K562 (cell line): Measurements from ENCODE around the gene AKT3. TPM values are rescaled to one million over a fixed set of nuclear protein-coding genes. Genes with fewer than 3 reads are reported as not detected.

Source experiments
- ATAC-seq: fragments of 200-7000 bp; cut with Tn5 transposase; 3 replicates; pipeline ENCODE4 v1.9.1; 2020; ENCODE audit warnings: moderate library complexity
- BruUV-seq: library from RNA; stranded (reverse); fragments of 400-500 nt; replicated peaks from 2 replicates; lab custom pipeline; 2021; lab: Mats Ljungman, UMichigan
- CTCF ChIA-PET: fragments of 300-600 bp; formaldehyde crosslinking; extraction: SDS; loops from one replicate; lab custom pipeline; 2021; ENCODE audit warnings: low intra/inter-chr PET ratio; lab: Yijun Ruan, JAX
- POLR2A ChIA-PET: fragments of 300-600, 350-650 bp; sonication (Branson Sonifier 250); formaldehyde crosslinking; extraction: SDS; loops from one replicate; lab custom pipeline; 2021; ENCODE audit warnings: antibody characterized with exemption, inconsistent platforms; lab: Yijun Ruan, JAX
- DNase-seq, 4 experiments: peaks; one replicate each; pipeline versions ENCODE4 v3.0.0 to v3.0.0-alpha.2; 2011 to 2018; ENCODE audit warnings: low spot score in 3 of 4, mixed read lengths in 3 of 4; ENCODE audit errors: extremely low read depth in 1 of 4
- FAIRE-seq: peaks from 2 replicates; lab custom pipeline; 2011; peaks lifted over from hg19 to GRCh38; lab: Jason Lieb, UNC
- H2AFZ ChIP-seq: 2 replicates; pipeline ENCODE4 v1.6.0; 2011; ENCODE audit warnings: low read depth, low read length, control low read depth, inconsistent platforms
- H3K27ac ChIP-seq: fragments of 200-600 bp; 3 replicates; pipeline ENCODE4 v1.8.0; 2011; ENCODE audit warnings: low read depth, mild to moderate bottlenecking, control low read depth, inconsistent platforms, low read length, moderate library complexity, mixed read lengths; ENCODE audit errors: extremely low read depth
- H3K27me3 ChIP-seq, 2 experiments: fragments of 300-600 bp in 1 of 2; 2 replicates in 1 of 2; 3 replicates in 1 of 2; pipeline versions ENCODE4 v1.6.0 to v1.8.0; 2011; ENCODE audit warnings: inconsistent platforms in 2 of 2, low read length in 2 of 2, mild to moderate bottlenecking in 1 of 2, mixed read lengths in 1 of 2, moderate library complexity in 1 of 2; ENCODE audit not compliant: control insufficient read depth in 2 of 2, insufficient read depth in 2 of 2
- H3K36me3 ChIP-seq: fragments of 300-600 bp; 3 replicates; pipeline ENCODE4 v1.8.0; 2011; ENCODE audit warnings: mild to moderate bottlenecking, low read length, inconsistent platforms; ENCODE audit not compliant: control insufficient read depth, insufficient read depth
- H3K4me1 ChIP-seq, 2 experiments: fragments of 200-600 bp in 1 of 2; replicated peaks in 1 of 2; 2 replicates in 1 of 2; 3 replicates in 1 of 2; pipeline versions ENCODE4 v1.5.1 to v1.8.0; 2011; ENCODE audit warnings: inconsistent platforms in 2 of 2, low read length in 2 of 2, mild to moderate bottlenecking in 1 of 2, mixed read lengths in 1 of 2, moderate library complexity in 1 of 2; ENCODE audit not compliant: control insufficient read depth in 2 of 2, insufficient read depth in 2 of 2
- H3K4me2 ChIP-seq: 2 replicates; pipeline ENCODE4 v1.6.1; 2011; ENCODE audit warnings: low read length, control low read depth, inconsistent platforms, mixed read lengths; ENCODE audit not compliant: insufficient read depth
- H3K4me3 ChIP-seq: fragments of 200-600 bp; sonication (generic), shearing (Covaris generic); 2 replicates; pipeline ENCODE4 v1.5.1; 2016; ENCODE audit warnings: control low read depth, inconsistent platforms
- H3K79me2 ChIP-seq: fragments of 200-600 bp; 3 replicates; pipeline ENCODE4 v1.8.0; 2011; ENCODE audit warnings: low read length, inconsistent platforms; ENCODE audit not compliant: control insufficient read depth, insufficient read depth
- H3K9ac ChIP-seq, 2 experiments: 2 replicates each; pipeline versions ENCODE4 v1.6.0 to v1.6.1; 2011; ENCODE audit warnings: low read depth in 2 of 2, low read length in 2 of 2, control low read depth in 1 of 2, inconsistent platforms in 1 of 2, mild to moderate bottlenecking in 1 of 2, mixed read lengths in 1 of 2; ENCODE audit not compliant: insufficient read depth in 1 of 2
- H3K9me1 ChIP-seq: one replicate; pipeline ENCODE4 v1.6.0; 2011; ENCODE audit warnings: inconsistent platforms, mild to moderate bottlenecking, low read length, moderate library complexity; ENCODE audit not compliant: control insufficient read depth, insufficient read depth
- H3K9me3 ChIP-seq: replicated peaks from 2 replicates; pipeline ENCODE4 v1.5.1; 2011; ENCODE audit warnings: low read depth, low read length, inconsistent platforms; ENCODE audit not compliant: control insufficient read depth, insufficient read depth
- H4K20me1 ChIP-seq: replicated peaks from 2 replicates; pipeline ENCODE4 v1.6.1; 2011; ENCODE audit warnings: low read length, inconsistent platforms, mixed read lengths; ENCODE audit not compliant: control insufficient read depth, insufficient read depth
- CHD4 ChIP-seq: fragments of 200-600 bp; sonication (generic); IDR thresholded peaks from 3 replicates; pipeline ENCODE4 v1.6.1; 2012; ENCODE audit warnings: low read depth, mild to moderate bottlenecking, mixed read lengths, low read length, inconsistent platforms; ENCODE audit not compliant: insufficient read depth, insufficient replicate concordance, poor library complexity, severe bottlenecking
- KDM1A ChIP-seq, 2 experiments: fragments of 450-650 bp; IDR thresholded peaks; 2 replicates each; pipeline ENCODE4 v1.6.1; 2016; ENCODE audit warnings: mild to moderate bottlenecking in 2 of 2
- NCOA4 ChIP-seq: fragments of 450-650 bp; IDR thresholded peaks from 2 replicates; pipeline ENCODE4 v1.6.1; 2018; ENCODE audit warnings: mild to moderate bottlenecking; ENCODE audit not compliant: partially characterized antibody
- NR3C1 ChIP-seq: sonication (generic); formaldehyde crosslinking; IDR thresholded peaks from 2 replicates; pipeline ENCODE4 v1.8.1; 2022; ENCODE audit warnings: missing genetic modification reagents
- SAFB ChIP-seq: fragments of 200-400 bp; formaldehyde crosslinking; IDR thresholded peaks from 2 replicates; pipeline ENCODE4 v1.6.1; 2017; ENCODE audit warnings: low read depth, low read length, borderline replicate concordance
- SMARCB1 ChIP-seq: IDR thresholded peaks from 2 replicates; pipeline ENCODE4 v1.6.1; 2011; ENCODE audit warnings: improper control_type of control experiment, low read depth; ENCODE audit not compliant: insufficient read length
- ZNF431 ChIP-seq: sonication (generic); formaldehyde crosslinking; IDR thresholded peaks from 2 replicates; pipeline ENCODE4 v1.8.0; 2022; ENCODE audit warnings: mild to moderate bottlenecking, missing genetic modification reagents
- WGBS: fragments of 100-300 bp; shearing (Covaris generic); methylation state at CpG from one replicate; pipeline ENCODE4 v1.1.6; 2016; ENCODE audit warnings: low coverage, mixed read lengths; ENCODE audit not compliant: insufficient coverage; ENCODE audit errors: missing lambda C conversion rate; 5-methylcytosine and 5-hydroxymethylcytosine counted together
- in situ Hi-C: fragments of 300-500 bp; cut with MboI; formaldehyde crosslinking; loops from 4 replicates; pipeline ENCODE4 v1.15.0; 2018; ENCODE audit warnings: inconsistent platforms, mixed read lengths
- intact Hi-C: fragments of 100-400 bp; cut with micrococcal nuclease; formaldehyde crosslinking; loops from 2 replicates; pipeline ENCODE4 v1.14.2; 2022
- polyA plus RNA-seq, 8 experiments: library from polyadenylated mRNA; depleted of rRNA in 4 of 8; stranded (reverse) in 5 of 8; unstranded in 3 of 8; fragments of >200 nt; fragmentation: Nextera tagmentation in 2 of 8; fragmentation: Illumina TruSeq in 1 of 8; extraction: Ambion mirVana in 2 of 8; extraction: Trizol in 1 of 8; gene quantifications; 2 replicates each; pipeline versions ENCODE4 v1.2.1 to v1.2.3, GENCODE V29; 2011 to 2014; ENCODE audit warnings: inconsistent platforms in 1 of 8, missing spikeins in 1 of 8
- total RNA-seq, 7 experiments: library from RNA; depleted of rRNA in 6 of 7; stranded (reverse); fragments of >200 nt in 6 of 7; fragmentation: Illumina TruSeq in 2 of 7; extraction: Trizol in 2 of 7; gene quantifications; 2 replicates each; pipeline versions ENCODE4 v1.2.1 to v1.2.3, GENCODE V29; 2011 to 2021; ENCODE audit warnings: low replicate concordance in 1 of 7
- TF ChIP-seq, protein P1 (sequence below): fragments of 450-650 bp; IDR thresholded peaks from 2 replicates; pipeline ENCODE4 v1.6.1; 2016; ENCODE audit warnings: low read depth
- TF ChIP-seq, protein P2 (sequence below): fragments of 450-650 bp; formaldehyde crosslinking; IDR thresholded peaks from 2 replicates; pipeline ENCODE4 v1.4.0; 2020; ENCODE audit warnings: mild to moderate bottlenecking
- TF ChIP-seq, protein P3 (sequence below): IDR thresholded peaks from 3 replicates; pipeline ENCODE4 v1.6.1; 2011; ENCODE audit warnings: borderline replicate concordance, mild to moderate bottlenecking; ENCODE audit not compliant: insufficient read length, insufficient read depth
- TF ChIP-seq, protein P4 (sequence below): sonication (generic); formaldehyde crosslinking; IDR thresholded peaks from 2 replicates; pipeline ENCODE4 v1.8.1; 2022; ENCODE audit warnings: missing genetic modification reagents

AKT3 gene
- total and polyA plus RNA-seq, 9 of the 15 experiments (the other 6 are each of a cell fraction or from before 2014, with no cell fraction given), result 0.04 to 0.54 (median 0.18) TPM; not detected in 1

DNA sequence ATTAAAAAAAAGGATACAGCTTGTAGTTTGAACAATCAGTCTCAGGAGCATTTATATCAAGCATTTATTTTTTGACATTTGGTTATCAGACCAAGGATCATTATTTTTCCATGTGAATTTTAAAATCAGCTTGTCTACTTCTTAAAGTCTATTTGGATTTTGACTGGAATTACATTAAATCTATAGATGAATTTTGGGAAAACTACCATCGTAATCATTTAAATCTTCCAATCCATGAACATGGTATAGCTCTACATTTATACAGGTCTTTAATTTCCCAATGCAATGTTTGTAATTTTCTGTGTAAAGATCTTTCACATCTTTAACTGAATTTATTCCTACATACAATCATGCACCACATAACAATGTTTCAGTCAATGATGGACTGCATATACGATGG is 203.2 kb downstream of the AKT3 start:
- Histone ChIP-seq H3K9ac (no peak overlapping the region), H3K9me1 (no peaks in the 10 kb centered on the region), H3K4me1 (no peaks in the 10 kb centered on the region), H3K27me3 (no peaks in the 10 kb centered on the region), H3K4me2 (no peak overlapping the region), H3K9me3 (no peaks in the 10 kb centered on the region), H2AFZ (no peak overlapping the region), H3K4me3 (no peak overlapping the region), H3K27ac (no peak overlapping the region), H4K20me1 (no peaks in the 10 kb centered on the region), H3K36me3 (no peaks in the 10 kb centered on the region), H3K79me2 (no peaks in the 10 kb centered on the region)
- FAIRE-seq (no peak), DNase-seq (no peak), ATAC-seq (no peak)
- 0% methylated on average over 2 of the region's 2 CpGs for whole genome bisulfite sequencing
- BruUV-seq, result no TSS peak
- intact Hi-C loops, result no loop called here
- ChIA-PET CTCF (no interaction called here), POLR2A (no interaction called here)
- in situ Hi-C loops, result no loop called here
- TF ChIP-seq NR3C1 (CRISPR knock-in tag) (no peak), SAFB (no peak), ZNF431 (no peak), SMARCB1 (no peak), CHD4 (no peak), NCOA4 (no peak), KDM1A (IDR thresholded peaks at IDR 0.05) (no peak)
- TF ChIP-seq, protein P1, sequence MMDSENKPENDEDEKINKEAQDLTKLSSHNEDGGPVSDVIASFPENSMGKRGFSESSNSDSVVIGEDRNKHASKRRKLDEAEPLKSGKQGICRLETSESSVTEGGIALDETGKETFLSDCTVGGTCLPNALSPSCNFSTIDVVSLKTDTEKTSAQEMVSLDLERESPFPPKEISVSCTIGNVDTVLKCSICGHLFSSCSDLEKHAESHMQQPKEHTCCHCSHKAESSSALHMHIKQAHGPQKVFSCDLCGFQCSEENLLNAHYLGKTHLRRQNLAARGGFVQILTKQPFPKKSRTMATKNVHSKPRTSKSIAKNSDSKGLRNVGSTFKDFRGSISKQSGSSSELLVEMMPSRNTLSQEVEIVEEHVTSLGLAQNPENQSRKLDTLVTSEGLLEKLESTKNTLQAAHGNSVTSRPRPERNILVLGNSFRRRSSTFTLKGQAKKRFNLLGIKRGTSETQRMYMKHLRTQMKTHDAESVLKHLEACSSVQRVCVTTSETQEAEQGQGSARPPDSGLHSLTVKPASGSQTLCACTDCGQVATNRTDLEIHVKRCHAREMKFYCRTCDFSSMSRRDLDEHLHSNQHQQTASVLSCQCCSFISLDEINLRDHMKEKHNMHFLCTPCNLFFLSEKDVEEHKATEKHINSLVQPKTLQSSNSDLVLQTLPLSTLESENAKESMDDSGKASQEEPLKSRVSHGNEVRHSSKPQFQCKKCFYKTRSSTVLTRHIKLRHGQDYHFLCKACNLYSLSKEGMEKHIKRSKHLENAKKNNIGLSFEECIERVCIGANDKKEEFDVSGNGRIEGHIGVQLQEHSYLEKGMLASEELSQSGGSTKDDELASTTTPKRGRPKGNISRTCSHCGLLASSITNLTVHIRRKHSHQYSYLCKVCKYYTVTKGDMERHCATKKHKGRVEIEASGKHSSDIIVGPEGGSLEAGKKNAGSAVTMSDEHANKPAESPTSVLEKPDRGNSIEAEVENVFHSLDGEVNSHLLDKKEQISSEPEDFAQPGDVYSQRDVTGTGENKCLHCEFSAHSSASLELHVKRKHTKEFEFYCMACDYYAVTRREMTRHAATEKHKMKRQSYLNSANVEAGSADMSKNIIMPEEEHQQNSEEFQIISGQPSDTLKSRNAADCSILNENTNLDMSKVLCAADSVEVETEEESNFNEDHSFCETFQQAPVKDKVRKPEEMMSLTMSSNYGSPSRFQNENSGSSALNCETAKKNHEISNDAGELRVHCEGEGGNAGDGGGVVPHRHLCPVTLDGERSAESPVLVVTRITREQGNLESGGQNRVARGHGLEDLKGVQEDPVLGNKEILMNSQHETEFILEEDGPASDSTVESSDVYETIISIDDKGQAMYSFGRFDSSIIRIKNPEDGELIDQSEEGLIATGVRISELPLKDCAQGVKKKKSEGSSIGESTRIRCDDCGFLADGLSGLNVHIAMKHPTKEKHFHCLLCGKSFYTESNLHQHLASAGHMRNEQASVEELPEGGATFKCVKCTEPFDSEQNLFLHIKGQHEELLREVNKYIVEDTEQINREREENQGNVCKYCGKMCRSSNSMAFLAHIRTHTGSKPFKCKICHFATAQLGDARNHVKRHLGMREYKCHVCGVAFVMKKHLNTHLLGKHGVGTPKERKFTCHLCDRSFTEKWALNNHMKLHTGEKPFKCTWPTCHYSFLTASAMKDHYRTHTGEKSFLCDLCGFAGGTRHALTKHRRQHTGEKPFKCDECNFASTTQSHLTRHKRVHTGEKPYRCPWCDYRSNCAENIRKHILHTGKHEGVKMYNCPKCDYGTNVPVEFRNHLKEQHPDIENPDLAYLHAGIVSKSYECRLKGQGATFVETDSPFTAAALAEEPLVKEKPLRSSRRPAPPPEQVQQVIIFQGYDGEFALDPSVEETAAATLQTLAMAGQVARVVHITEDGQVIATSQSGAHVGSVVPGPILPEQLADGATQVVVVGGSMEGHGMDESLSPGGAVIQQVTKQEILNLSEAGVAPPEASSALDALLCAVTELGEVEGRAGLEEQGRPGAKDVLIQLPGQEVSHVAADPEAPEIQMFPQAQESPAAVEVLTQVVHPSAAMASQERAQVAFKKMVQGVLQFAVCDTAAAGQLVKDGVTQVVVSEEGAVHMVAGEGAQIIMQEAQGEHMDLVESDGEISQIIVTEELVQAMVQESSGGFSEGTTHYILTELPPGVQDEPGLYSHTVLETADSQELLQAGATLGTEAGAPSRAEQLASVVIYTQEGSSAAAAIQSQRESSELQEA, result no peak
- TF ChIP-seq, protein P2, sequence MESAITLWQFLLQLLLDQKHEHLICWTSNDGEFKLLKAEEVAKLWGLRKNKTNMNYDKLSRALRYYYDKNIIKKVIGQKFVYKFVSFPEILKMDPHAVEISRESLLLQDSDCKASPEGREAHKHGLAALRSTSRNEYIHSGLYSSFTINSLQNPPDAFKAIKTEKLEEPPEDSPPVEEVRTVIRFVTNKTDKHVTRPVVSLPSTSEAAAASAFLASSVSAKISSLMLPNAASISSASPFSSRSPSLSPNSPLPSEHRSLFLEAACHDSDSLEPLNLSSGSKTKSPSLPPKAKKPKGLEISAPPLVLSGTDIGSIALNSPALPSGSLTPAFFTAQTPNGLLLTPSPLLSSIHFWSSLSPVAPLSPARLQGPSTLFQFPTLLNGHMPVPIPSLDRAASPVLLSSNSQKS (CRISPR knock-in tag), result no peak
- TF ChIP-seq, protein P3, sequence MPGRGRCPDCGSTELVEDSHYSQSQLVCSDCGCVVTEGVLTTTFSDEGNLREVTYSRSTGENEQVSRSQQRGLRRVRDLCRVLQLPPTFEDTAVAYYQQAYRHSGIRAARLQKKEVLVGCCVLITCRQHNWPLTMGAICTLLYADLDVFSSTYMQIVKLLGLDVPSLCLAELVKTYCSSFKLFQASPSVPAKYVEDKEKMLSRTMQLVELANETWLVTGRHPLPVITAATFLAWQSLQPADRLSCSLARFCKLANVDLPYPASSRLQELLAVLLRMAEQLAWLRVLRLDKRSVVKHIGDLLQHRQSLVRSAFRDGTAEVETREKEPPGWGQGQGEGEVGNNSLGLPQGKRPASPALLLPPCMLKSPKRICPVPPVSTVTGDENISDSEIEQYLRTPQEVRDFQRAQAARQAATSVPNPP, result no peak
- TF ChIP-seq, protein P4, sequence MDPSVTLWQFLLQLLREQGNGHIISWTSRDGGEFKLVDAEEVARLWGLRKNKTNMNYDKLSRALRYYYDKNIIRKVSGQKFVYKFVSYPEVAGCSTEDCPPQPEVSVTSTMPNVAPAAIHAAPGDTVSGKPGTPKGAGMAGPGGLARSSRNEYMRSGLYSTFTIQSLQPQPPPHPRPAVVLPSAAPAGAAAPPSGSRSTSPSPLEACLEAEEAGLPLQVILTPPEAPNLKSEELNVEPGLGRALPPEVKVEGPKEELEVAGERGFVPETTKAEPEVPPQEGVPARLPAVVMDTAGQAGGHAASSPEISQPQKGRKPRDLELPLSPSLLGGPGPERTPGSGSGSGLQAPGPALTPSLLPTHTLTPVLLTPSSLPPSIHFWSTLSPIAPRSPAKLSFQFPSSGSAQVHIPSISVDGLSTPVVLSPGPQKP (CRISPR knock-in tag), result no peak
